ENCODE data around the gene LYRM2. TPM values are rescaled to one million over a fixed set of nuclear protein-coding genes. Genes with fewer than 3 reads are reported as not detected.

Gene LYRM2
- total and polyA plus RNA-seq, 2 of the 8 experiments (the other 6 are each of a cell fraction or from before 2014, with no cell fraction given) = 7.3 to 25.7 TPM

DNA sequence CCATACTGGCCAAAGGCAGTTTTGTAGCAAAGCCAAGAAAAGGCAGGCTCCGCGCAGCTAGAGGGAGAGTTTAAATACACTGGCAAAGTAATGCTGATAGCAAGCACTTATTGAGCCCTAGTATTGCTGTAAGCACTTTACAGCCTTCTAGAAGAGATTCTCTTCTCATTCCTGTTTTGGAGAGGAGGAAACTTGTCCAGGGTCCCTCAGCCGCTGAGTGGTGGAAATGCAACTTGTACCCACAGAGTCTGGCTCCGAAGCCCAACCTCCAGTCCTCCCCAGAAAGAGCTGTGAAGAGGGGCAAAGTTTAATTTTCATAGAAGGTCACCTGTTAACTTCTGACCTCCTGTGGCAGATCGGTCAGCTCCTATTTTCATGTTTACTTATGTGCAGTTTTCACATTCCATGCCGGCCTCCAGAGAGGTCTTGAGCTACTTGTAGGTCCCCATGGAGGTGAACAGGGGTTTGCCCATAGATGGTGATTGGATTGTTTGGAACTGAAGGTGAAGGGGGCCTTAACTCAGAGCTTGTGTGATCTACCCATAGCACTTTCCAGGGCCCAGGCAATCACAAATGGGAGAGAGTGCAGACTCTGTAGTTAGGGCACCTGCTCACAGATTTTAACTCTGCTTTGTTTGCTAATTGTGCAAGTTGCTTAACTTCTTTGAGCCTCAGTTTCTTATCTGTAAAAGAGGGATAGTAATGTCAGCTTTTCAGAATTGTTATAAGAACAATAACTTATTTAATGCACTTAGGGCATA lies 70.7 kb downstream of the LYRM2 start:
- TF ChIP-seq GABPA (IDR thresholded peaks at IDR 0.05; ENCODE audit: borderline replicate concordance, insufficient read depth, low read length) = no peak
- TF ChIP-seq, protein P1, sequence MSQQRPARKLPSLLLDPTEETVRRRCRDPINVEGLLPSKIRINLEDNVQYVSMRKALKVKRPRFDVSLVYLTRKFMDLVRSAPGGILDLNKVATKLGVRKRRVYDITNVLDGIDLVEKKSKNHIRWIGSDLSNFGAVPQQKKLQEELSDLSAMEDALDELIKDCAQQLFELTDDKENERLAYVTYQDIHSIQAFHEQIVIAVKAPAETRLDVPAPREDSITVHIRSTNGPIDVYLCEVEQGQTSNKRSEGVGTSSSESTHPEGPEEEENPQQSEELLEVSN (IDR thresholded peaks at IDR 0.05) = no peak
- no peak for TF ChIP-seq CTBP2 (IDR thresholded peaks at IDR 0.05; ENCODE audit: borderline replicate concordance, insufficient read depth, insufficient read length, low read length)
- no peak for TF ChIP-seq SUZ12 (IDR thresholded peaks at IDR 0.05; ENCODE audit: low read length)
- TF ChIP-seq, protein P2, sequence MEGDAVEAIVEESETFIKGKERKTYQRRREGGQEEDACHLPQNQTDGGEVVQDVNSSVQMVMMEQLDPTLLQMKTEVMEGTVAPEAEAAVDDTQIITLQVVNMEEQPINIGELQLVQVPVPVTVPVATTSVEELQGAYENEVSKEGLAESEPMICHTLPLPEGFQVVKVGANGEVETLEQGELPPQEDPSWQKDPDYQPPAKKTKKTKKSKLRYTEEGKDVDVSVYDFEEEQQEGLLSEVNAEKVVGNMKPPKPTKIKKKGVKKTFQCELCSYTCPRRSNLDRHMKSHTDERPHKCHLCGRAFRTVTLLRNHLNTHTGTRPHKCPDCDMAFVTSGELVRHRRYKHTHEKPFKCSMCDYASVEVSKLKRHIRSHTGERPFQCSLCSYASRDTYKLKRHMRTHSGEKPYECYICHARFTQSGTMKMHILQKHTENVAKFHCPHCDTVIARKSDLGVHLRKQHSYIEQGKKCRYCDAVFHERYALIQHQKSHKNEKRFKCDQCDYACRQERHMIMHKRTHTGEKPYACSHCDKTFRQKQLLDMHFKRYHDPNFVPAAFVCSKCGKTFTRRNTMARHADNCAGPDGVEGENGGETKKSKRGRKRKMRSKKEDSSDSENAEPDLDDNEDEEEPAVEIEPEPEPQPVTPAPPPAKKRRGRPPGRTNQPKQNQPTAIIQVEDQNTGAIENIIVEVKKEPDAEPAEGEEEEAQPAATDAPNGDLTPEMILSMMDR (IDR thresholded peaks at IDR 0.05; ENCODE audit: control extremely low read depth in 1 of 3, insufficient read depth in 1 of 3, low read depth in 1 of 3, low read length in 3 of 3) = no peak
- TF ChIP-seq SIX5 (IDR thresholded peaks at IDR 0.05; ENCODE audit: low read depth, low read length) = no peak
- no peak for TF ChIP-seq HDAC6 (IDR thresholded peaks at IDR 0.05; ENCODE audit: low read depth, low read length)
- no peak for TF ChIP-seq SP4 (IDR thresholded peaks at IDR 0.05; ENCODE audit: low read length)
- H3K4me3 ChIP-seq (ENCODE audit: extremely low read depth in 1 of 4, insufficient read depth in 2 of 4, low read depth in 3 of 4, low read length in 4 of 4) = no peak overlapping the region
- no peak overlapping the region for H3K23ac ChIP-seq (ENCODE audit: insufficient read length)
- no peak overlapping the region for H4K5ac ChIP-seq (ENCODE audit: insufficient read length, low read depth, low read length)
- H2BK15ac ChIP-seq (ENCODE audit: low read length) = no peak overlapping the region
- no peak overlapping the region for H2BK12ac ChIP-seq (ENCODE audit: low read depth, low read length)
- H3K9ac ChIP-seq (replicated peaks in 1 of 4; ENCODE audit: extremely low read depth in 1 of 4, low read depth in 3 of 4, low read length in 3 of 4) = no peak overlapping the region; a peak in 1 of 7 replicates
- no peak overlapping the region for H2BK5ac ChIP-seq (ENCODE audit: low read depth, low read length)
- no peaks in the 10 kb centered on the region for H3K36me3 ChIP-seq (ENCODE audit: control insufficient read depth in 2 of 4, insufficient read depth in 4 of 4, low read length in 3 of 4)
- no peaks in the 10 kb centered on the region for H3K27me3 ChIP-seq (replicated peaks in 1 of 4; ENCODE audit: control insufficient read depth in 3 of 4, extremely low read depth in 1 of 4, insufficient read depth in 3 of 4, low read length in 3 of 4)
- H3K4ac ChIP-seq (replicated peaks; ENCODE audit: insufficient read length, low read depth, low read length) = no peak overlapping the region
- no peaks in the 10 kb centered on the region for H3K23me2 ChIP-seq (ENCODE audit: low read depth, low read length)
- H2AK5ac ChIP-seq (ENCODE audit: low read depth, low read length) = no peak overlapping the region
- no peak overlapping the region for H3K56ac ChIP-seq (replicated peaks; ENCODE audit: insufficient read length, low read depth, low read length)
- no peak overlapping the region for H4K8ac ChIP-seq (ENCODE audit: extremely low read depth, insufficient read depth, low read length)
- H4K20me1 ChIP-seq (replicated peaks in 1 of 2; ENCODE audit: control insufficient read depth in 1 of 2, insufficient read depth in 2 of 2, low read length in 2 of 2) = no peaks in the 10 kb centered on the region
- no peak overlapping the region for H3K4me2 ChIP-seq (ENCODE audit: insufficient read depth in 1 of 2, low read depth in 2 of 2, low read length in 2 of 2)
- H3K79me1 ChIP-seq (ENCODE audit: low read depth, low read length) = no peaks in the 10 kb centered on the region
- no peaks in the 10 kb centered on the region for H3K79me2 ChIP-seq (ENCODE audit: control insufficient read depth in 1 of 2, insufficient read depth in 2 of 2, low read length in 2 of 2)
- FAIRE-seq = no peak
- no peak overlapping the region for H4K91ac ChIP-seq (replicated peaks; ENCODE audit: insufficient read length, low read length)
- H3K14ac ChIP-seq (ENCODE audit: insufficient read length) = no peak overlapping the region
- POLR2A ChIA-PET (ENCODE audit: partially characterized antibody) = interaction anchor here (0.6 to 1.1 kb wide), 3 partner anchors 31 to 372 kb away, joined by 3 read pairs; no protein-coding TSS in a partner anchor
- no peak overlapping the region for H3K18ac ChIP-seq (ENCODE audit: extremely low read depth, low read length)
- no peak overlapping the region for H3K27ac ChIP-seq (ENCODE audit: low read depth, low read length)
- no peak overlapping the region for H2AFZ ChIP-seq (ENCODE audit: low read length)
- H2BK120ac ChIP-seq (replicated peaks; ENCODE audit: low read depth, low read length) = no peak overlapping the region
- H2BK20ac ChIP-seq (ENCODE audit: low read length) = no peak overlapping the region
- 88% methylated on average over 6 of the region's 6 CpGs; no CpG with 5 or more reads in 1 of the 2 experiments for WGBS, 2 experiments (ENCODE audit: extremely low coverage in 1 of 2, insufficient coverage in 1 of 2, insufficient read length in 1 of 2, insufficient replicate concordance in 2 of 2, low coverage in 1 of 2, low lambda C conversion rate in 2 of 2, missing lambda C conversion rate in 1 of 2)
- DNase-seq (ENCODE audit: low read depth in 1 of 2, low spot score in 2 of 2) = no peak
- no peaks in the 10 kb centered on the region for H3K9me3 ChIP-seq (ENCODE audit: insufficient read depth in 2 of 2, low read depth in 1 of 2, low read length in 1 of 2)
- peaks cover 0 to 3% (median 0%) of the 10 kb centered on the region in 4 experiments; a peak in 1 of 7 replicates for H3K4me1 ChIP-seq (replicated peaks in 1 of 4; ENCODE audit: control insufficient read depth in 3 of 4, insufficient read depth in 4 of 4, low read length in 3 of 4)
- CTCF ChIA-PET (ENCODE audit: partially characterized antibody) = interaction anchor here (0.9 to 2.2 kb wide), 9 partner anchors 16 to 138 kb away, joined by 3 to 7 read pairs (median 4); partner anchors contain the start of gene ANKRD6
